Forelimb muscle (tissue), 1 donor: Measurements from ENCODE around the gene SCN5A. TPM values are rescaled to one million over a fixed set of nuclear protein-coding genes. Genes with fewer than 3 reads are reported as not detected.
"Not testable (repeated sequence)": the region's sequence is repeated elsewhere in the genome, so short reads cannot be mapped to it uniquely, and the experiment has no call there.

Experiments used
- DNase-seq: peaks from one replicate; pipeline ENCODE4 v3.0.0-alpha.2; 2013; ENCODE audit warnings: low read depth
- polyA plus RNA-seq: library from polyadenylated mRNA; unstranded; fragments of 120-200 nt; gene quantifications from one replicate; pipeline ENCODE4 v1.2.1, GENCODE V29; 2013; ENCODE audit not compliant: insufficient read length

The SCN5A gene
- polyA plus RNA-seq, 1 donor, result 5.9 TPM

DNA sequence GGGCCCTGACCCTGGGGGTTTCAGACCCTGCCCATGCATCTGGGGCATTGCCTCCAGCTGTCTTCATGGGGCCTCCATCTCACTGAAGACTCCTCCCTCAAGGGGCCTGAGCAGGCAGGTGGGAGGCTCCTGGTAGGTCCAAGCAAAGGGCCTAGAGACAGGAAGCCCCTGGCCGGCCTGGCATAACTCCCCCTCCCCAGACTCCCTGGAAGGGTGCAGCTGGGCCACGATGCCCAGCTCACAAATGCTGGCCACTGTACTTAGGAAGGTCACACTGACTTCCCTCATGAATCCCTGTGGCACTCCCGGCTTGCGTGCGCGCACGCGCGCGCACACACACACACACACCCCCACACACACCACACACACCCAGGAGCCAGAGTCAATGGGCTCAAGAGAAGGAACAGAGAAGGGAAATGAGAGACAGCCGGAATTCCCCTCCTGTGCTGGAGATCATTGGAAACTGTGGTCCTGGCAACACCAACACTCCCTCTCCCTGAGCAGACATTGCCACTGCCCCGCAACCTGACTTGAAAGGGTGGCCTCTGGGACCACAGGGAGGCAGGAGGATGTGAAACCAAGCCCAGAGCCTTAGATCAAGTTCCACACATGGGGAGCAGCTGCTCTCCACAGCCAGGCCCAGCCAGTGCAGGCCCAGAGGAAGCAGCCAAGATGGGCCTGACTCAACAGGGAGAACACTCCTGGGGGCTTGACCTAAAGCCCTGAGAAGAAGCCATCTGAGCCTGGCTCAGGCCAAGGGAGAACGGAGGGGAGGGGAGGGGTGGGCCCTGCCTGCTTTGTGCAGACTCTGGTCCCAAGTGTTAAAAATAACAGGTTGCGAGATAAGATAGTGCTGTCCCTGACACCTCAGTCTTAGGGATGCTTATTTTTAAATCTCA lies 69.7 kb downstream of the SCN5A start:
- DNase-seq, result no peak

DNA sequence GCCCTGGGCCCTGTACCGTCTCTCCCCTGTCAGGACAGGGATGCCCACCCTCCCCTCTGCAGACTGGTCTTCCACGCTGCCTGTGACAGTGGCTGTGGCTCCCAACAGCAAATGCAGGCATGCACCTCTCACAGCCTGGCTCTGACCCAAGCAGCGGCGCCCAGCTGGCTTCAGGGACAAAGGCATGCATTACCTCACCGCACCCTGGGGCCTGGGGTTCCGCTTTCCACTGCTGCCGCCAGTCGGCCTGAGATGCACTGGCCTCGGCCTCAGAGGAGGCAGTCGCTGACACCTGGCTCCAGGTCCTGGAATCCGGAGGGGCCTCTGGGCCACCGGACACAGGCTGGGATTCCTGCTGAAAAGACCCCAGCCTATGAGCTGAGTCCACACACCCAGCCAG lies 70.3 kb downstream of the SCN5A start:
- no peak for DNase-seq

DNA sequence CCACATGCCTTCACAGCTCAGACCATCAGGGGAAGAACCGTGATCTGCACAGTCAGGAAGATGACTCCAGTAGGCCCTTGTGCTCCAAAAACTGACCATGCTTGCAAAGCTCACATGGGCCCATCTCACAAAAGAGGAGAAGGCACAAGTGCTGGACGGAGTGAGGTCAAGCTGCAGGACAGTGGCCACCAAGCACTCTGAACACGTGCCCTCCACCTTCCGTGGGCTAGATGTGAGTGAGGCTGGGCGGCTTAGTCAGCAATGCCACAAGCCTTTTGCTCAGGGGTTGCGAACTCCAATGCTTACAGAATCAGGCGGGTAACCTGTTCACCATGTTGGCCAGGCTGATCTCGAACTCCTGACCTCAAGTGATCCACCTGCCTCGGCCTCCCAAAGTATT lies 70.9 kb downstream of the SCN5A start:
- no peak for DNase-seq

DNA sequence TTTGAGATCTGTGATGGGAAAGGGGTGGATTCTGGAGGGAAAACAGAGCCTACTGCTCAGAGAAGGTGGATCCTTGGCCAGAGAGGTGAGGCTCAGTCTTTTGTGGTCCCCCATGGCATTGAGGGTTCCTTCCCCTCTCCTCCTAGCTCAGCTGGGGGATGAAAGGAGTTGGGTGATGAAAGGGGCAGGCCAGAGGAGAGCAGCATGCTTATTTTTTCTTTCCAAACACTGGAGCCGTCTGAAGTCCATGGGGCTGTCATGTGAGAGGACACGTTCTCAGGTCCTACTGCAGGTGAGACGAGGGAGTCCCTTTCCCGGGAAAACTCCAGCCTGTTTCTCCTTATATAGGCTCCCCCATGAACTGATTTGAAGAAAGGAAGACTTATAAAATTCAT lies 71.4 kb downstream of the SCN5A start:
- no peak for DNase-seq

DNA sequence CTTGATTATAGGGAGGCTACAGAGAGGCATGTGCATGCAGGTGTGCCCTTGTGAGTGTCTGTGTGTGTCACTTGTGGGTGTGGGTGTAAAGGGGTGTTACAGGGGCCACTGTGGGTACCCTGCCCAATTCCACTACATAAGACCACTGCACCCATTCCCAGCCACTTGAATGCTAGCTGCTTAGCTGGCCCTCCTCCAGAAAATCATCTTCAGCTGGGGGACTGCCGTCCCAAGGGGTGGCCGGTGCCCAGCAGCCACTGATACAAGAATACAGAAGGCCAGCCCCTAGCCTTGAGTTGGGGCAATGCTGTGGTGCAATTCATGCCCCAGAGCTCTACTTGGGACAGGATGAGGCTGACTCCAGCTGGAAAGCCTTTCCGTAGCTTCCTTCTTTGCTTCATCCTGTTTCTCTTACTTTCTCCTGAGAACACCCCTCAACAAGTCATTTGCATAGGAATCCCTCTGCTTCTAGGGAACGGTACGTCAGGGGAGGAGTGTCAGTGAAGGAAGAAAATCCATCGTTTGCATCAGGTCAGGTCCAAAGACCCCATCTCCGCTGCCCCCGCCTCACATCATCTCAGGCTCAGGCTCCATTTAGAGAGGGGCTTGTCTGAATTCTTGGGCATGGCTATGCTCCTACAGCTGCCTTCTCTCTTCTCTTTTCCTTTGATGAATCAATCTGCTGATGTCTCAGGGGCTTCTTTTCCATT lies 72.0 kb downstream of the SCN5A start:
- no peak for DNase-seq

DNA sequence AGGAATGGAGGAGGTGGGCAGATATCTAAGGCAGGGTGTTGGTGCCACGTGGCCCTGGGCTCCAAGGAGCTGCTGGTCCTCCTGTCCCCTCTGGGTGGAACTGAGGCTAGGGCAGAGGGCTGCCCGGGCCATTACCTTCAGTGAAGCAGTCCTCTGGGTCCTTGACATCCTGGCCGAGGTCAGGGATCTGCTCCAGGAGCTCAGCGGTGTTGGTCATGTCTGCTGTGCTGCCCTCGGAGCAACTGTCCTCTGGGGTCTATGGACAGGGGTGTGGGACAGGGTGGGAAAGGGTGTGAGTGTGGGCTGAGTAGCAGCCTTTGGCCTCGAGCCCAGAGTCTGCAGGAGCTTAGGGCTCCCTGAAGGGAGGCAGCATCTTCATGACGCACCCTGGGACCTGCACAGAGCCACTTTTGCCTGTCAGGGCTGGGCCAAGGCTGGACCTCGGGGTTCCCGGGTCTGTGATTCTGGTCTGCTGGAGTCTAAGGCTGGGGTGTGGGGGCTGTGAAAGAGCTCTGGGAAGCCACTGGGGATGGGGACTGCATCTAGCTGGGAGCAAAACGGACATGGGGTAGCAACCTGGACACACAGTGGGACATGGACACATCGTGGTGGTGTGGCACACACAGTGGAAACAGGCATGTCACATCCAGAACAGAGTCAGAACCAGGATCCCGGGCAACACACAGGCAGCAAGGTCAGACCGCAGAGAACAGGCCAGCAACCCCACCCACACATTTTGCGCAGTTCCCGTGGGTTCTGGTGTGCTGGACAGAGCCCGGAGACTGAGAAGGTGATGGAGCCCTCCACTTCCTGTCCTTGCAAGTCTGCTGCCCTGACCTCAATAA lies 72.7 kb downstream of the SCN5A start:
- DNase-seq, result no peak

DNA sequence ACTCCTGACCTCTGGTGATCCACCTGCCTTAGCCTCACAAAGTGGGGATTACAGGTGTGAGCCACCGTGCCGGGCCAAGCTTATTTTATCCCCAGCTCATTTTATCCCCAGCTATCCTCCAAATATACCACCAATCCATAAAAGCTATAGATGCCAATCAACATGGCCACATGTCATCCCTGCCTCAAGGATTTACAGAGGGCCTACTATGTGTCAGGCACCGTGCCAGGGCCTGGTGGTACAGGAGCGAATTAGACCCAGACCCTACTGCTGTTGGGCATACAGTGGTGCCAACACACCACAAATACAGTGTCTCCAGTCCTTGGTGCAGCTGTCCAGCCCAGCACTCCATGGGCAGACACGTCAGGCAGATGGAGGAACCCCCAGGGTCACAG lies 73.4 kb downstream of the SCN5A start:
- DNase-seq, result no peak

DNA sequence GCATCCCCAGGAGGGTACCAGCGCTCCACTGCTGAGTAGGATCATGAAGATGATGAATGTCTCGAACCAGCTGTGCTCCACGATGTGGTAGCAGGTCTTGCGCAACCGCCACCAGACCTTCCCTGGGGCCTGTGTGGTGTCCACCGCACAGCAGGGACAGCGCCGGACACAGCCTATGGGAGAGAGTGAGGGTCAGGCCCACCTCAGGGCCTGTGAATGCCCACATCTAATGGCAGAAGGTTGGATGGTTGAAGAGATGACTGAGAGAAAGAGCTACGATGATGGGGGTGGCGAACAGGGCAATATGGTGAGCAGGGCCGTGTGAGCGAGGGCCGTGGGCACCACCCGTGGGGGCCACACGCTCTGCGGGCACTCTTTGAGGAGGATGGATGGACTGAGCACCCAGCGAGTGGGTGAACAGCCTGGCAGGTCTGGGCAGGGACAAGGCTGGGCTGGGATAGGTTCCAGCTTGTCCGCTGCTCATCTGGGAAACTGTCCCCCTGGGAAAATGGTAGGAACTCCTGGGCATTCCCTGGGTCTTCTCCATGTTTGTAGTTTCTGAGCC lies 74.1 kb downstream of the SCN5A start:
- no peak for DNase-seq

DNA sequence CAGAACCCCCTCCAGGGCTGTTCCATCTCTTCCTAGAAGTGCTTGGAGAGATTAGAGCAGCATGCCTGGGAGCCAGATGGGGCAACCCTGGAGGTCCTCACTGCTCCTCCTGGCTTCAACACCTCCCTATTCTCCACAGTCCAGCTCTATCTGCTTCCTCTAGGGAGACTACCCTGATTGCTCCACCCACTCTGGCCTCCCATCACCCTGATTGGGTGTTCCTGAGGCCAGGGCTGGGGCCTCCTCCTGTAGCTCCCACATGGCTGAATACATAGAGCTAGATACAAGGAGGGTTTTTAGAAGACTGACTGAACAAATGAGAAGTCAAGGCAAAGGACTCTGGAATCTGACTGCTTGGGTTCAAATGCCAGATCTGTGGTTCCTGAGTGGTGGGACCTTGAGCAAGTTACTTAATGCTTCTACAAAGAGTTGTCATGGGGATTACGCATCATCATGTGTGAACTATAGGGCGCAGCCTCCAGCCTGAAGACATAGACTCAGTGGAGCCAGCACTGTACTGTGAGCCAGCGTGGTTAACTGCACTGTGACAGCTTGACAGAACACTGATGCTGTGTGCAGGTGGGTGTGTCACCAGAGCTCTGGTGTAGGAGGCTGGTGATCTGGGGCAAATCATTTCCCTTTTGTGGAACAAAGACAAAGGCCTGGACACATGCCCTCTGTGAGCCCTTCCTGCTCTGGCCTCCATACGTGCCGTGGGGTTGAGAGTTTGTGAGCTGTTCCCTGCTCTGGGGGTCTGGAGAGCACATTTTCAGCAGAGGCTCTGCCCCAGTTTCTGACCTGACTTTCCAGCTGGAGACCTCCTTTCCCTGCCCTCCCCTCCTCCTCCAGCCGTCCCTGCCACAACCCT lies 74.8 kb downstream of the SCN5A start:
- DNase-seq, result no peak

DNA sequence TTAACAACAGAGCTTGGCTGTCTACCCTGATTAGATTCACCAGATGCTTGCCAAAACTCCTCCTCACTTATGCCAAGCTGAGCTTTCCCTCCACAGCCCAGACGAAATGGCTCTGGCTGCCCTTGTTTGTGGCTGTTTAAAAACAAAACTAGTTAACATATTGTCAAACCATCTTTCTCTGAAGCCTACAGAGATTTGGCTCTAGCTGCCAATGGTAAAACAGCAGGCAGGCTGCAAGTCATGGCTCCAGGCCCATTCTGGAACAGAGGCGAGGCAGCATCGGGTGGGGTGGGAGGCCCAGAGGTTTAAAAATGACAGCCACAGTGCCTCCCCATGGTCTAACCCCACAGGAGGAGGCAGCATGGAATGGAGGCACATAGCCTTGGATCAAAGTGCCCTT lies 75.9 kb downstream of the SCN5A start:
- DNase-seq, result no peak

DNA sequence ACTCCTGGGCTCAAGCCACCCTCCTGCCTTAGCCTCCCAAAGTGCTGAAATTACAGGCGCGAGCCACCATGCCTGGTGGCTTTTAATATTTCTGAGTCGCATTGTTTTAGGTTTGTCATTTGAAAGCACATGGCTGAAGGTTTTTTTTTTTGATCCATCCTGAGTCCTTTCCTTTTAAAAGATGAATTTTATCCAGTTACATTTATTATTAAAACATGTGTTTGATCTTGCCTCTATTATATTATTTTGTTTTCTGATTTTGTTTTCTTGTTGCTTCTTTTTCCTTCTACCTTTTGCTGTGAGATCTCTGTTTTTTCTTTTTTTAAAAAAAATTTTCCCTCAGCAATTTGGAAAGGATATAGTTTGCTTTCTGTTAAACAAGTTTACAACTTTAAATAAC lies 76.4 kb downstream of the SCN5A start:
- DNase-seq, result no peak

DNA sequence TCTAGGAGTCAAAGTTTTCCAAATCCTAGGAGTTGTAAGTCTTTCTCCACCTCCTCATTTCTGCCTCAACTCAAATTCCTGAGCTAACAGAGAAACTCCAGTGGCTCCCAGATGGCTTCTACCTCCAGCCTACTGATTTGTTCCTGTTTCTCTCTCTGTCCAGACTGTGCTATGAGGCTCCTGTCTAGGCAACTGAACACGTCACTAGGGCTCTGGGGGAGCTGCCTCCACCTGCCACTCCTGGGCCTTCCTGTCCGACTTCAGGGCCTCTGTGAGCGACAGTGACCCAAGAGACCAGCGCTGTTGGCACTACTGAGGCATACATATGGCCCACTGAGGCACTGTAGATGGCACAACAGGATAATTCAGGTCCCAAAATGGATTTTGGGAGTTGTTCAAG lies 82.0 kb downstream of the SCN5A start:
- no peak for DNase-seq

DNA sequence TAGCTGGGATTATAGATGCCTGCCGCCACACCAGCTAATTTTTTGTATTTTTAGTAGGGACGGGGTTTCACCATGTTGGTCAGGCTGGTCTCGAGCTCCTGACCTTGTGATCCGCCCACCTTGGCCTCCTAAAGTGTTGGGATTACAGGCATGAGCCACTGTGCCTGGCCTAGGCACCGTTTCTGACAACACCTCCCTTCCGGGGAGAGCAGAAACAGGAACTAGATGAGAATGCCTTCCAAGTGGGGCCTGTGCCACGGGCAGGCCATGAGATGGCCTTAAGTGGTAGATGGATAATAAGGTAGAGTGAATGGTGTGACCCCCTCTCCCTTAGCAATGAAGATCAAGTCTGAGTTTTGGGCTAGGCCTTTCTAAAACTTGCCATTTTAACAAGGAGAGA lies 82.7 kb downstream of the SCN5A start:
- DNase-seq, result not testable (repeated sequence)

DNA sequence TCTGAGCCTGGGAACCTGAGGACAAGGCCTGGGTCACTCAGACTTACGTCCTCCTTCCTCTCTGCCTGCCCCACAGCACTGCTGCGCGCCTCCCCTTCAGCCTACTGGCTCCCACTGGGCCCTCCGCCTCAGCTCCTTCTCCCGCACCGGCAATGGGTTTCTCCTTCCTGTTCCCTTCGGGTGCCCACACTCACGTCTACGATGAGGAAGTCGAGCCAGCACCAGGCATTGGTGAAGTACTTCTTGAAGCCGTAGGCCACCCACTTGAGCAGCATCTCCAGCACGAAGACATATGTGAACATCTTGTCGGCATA lies 83.3 kb downstream of the SCN5A start:
- no peak for DNase-seq

DNA sequence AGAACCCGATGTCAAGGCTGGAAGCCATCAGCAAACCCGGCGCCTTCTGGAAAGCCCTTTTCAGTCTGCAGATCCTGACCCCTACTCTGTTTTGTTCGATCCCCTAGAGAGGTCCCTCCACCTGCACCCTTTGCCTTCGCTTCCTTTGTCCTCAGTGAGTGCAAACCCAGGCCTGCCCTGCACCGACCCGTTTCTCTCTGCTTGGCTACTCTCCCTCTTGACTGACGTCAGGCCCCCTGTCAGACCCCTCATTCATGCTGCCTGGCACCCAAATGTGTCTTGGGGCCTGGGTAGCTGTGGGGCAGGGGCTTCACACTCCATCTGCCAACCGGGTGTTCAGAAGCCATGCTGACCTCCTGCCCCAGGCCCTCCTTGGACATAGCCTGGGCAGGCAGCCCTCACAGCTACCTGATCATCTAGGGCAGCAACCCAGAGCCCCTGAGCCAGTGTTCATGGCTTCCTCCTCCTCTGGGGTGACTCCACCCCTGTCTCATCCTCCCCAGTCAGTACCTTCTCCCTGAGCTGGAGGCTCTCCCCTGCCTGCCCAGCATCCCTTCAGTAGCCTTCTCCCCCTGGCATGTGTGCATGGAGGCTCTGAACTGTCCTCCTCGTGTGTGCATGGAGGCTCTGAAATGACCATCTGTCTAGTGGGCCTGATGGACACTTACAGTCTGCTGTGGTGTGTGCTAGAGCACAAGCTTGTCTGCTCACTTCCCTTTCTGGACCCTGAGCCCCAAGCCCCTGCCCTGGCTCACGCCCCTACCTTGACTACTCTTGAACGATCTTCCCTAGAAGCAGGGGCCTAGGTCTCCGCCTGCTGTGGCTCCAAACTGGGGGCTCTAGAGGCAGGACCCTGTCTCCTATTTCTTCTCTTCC lies 83.9 kb downstream of the SCN5A start:
- no peak for DNase-seq

DNA sequence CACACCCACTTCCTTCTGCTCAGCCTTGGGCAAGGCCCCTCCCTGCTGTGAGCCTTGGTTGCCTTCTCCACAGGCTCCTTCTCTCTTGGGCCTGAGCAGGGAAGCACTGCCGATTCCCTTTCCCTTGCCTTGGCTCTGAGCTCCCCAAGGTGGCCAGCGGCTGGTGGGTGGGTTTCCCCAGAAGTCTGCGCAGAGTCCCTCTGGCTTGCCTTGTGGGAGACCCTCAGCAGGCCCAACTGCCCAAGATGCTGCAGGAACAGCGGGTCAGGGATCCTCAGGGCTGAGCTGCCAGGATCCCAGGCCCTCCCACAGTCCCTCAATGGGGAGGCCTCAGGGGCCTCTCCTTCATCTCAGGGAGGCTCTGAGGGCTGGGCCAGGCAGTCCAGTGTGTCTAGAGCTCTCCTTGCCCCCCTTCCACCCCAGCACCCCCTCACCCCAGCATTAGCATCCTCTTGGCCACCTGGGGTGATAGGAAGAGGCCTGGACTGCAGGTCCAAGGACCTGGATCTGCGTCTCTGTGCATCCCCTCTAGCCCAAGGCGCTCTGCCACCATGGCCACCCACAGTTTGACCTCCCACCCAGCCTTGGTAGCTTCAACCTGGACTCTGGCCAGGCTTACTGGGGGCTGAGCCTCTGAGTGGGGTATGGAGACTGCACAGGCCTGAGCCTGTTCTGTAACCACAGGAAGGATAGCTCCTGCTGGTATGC lies 84.7 kb downstream of the SCN5A start:
- no peak for DNase-seq

DNA sequence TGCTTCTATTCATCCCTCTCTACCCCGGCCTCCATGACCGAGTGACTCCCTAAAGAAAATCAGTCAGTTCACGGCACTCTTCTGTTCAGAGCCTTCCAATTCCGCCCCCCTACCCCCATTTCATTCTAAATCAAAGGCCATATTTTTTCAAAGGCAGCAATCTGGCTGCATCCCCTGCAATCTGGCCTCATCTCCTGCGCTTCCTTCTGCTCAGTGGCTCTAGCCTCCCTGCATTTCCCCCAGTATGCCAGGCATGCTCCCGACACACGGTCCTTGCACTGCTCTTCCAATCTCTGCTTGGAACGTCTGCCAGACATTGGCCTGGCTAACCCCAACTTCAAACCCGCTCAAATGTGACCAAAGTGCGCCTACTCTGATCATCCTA lies 85.6 kb downstream of the SCN5A start:
- no peak for DNase-seq

DNA sequence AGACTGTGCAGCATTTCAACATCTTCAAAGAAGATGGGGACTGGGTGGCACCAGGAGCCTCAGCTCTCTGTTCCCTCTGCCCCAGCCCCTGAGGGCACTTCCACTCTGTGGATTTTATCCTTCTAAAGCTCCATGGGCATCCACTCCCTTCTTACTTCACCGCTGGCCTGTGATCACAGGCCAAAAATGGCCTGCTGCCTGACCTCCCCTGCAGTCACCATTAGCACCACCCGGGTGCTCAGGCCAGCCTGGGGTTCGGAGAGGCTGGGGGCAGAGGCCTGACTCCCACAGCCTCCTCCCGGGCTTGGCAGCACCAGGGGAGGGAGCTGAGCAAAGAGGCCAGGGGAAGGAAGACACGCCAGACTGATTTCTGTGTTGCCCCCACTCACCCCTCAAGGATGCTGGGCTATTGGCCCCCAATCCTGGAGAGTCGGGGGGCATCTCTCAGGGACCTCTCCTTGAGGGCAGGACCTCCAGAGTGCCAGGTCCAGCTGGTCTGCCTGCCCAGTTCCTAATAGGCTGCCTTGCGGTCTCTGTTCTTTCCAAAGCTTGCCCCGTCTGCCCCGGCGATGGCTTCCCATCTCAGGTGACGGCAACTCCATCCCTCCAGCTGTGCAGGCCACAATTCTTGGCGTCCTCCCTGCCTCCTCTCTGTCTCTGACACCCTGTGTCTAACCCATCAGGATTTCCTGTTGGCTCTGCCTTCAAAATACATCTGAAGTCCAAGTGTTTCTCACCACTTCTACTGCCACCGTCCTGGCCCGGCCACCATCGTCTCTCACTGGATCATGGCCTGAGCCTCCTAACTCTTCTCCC lies 86.2 kb downstream of the SCN5A start:
- no peak for DNase-seq

DNA sequence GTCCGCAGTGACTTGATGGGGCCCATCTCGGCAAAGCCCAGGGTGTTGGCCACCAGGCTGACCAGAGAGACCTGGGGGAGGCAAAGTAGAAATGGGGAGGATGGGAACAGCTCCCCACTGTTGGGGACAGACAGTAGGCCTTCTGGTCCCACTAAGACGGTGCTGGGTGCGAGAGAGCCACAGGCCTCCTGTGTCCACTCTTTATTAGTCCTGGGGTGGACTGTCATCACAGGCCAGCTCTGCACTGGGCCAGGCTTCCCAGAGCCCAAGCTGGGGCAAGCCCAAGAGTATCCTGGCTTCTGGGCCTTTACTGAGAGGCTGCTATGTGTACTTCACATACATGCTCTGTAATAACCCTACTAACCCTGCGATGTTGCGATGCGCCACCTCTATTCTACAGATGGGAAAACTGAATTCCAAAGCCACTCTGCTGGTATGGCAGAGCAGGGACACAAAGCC lies 87.0 kb downstream of the SCN5A start:
- DNase-seq, result no peak
